Stimulated activated CD4-positive, alpha-beta T cell treated with anti-CD3 and anti-CD28 coated beads, Interleukin-1b, Interleukin-23, amount 100 ng/mL, for 24 hours (primary cell): ENCODE data around the gene PTPRT.

Experiments
- DNase-seq, 4 experiments: peaks; one replicate each; pipeline ENCODE4 v3.0.0-alpha.2; 2020; ENCODE audit warnings: low read depth in 4 of 4, low spot score in 1 of 4

PTPRT gene

DNA sequence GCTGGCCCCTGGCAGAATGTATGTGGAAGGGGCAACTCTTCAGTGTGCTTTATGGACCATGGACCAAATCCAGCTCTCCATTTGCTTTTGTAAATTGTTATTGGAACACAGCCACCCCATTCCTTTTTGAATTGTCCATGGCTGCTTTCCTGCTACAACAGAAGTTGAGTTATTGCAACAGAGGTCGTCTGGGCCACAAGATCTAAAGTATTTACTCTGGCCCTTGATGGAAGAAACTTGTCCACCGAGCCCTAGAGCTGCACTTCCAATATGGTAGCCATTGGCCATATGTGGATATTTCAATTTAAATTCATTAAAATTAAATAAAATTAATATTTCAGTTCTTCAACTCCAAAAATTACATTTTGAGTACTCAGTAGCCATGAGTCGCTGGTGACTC is 543.5 kb downstream of the PTPRT start:
- no peak for DNase-seq

DNA sequence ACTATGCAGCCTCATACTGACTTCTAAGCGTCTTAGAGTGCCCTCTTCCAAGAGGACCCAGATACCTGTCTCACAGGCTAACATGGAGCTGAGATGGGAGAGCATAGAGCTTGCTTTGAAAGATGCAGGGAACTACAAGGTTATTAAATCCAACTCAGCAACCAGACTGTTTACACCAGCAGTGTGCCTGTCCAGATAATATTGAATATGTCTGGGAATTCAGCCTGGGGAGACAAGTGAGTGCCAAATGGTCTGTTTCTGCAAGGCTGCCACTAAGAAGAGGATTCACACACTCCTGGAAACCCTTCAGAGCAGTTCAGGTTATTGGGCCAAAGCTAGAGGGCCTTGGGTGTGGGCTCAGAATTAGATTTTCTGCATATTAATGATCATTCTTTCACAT is 547.8 kb downstream of the PTPRT start:
- no peak for DNase-seq

DNA sequence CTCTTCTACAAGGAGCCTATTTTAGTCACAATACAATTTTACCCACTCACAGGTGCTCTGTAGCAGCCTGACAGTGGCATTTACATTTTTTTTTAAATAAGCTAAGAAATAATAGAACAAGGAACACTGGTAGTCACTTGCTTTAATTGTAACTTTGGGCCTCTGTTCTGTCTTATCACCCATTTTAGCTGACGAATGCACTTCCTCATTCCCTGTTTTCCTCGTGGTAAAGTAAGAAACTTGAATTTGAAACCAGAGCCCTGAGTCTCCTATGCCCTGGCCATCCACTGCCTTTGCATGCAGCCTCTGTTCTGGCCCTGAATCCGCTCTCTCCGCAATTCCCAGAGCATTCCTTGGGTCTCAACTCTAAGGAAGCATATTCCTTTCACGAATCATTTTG is 550.6 kb downstream of the PTPRT start:
- no peak for DNase-seq

DNA sequence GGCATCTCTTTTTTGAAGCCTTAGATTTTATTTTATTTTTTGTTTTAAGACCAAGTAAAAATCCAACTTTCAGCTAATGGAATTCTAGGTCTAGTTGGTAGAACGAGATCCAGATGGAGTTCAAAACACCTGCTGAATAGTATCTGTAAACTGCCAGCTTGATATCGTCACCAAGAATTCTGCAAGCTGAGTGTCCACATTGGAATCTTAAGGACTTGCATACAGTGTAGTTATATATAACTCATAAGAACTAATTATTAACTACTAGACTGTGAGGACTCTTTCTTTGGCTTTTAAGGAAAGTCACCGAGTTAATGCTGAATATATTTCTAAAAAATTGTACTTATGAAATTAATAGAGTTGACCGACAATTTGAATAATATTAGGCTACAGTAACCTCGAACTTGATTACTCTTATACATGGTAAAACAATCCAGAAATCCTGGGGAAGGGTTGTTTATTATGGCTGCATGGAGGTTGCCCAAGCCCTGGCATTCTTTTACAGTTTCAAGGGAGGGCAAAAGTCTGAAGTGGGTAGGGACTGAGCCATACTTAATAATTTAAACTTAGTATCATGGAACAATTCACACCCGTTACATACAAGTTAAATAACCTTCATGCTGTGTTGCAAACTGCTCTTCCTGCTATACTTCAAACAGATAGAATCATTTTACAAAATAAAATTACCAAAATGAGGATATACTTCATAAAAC is 553.9 kb downstream of the PTPRT start:
- DNase-seq = no peak

DNA sequence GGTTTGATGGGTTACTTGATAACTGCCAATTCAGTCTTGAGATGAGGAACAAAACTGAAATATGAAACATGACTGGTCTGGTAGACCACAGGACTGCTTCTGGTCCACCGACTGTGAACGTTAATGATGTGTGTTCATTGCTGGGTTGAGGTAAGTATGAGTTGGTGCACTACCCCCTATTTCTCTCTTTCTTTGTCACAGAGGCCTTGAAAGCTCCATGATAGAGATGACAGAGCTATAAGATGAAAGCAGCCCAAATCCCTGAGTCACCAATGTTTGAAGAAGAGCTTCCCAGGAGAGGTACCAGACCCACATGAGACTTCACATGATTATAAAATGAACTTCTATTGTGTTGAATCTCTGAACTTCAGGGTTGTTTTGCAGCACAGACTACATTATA is 555.5 kb downstream of the PTPRT start:
- DNase-seq = no peak

DNA sequence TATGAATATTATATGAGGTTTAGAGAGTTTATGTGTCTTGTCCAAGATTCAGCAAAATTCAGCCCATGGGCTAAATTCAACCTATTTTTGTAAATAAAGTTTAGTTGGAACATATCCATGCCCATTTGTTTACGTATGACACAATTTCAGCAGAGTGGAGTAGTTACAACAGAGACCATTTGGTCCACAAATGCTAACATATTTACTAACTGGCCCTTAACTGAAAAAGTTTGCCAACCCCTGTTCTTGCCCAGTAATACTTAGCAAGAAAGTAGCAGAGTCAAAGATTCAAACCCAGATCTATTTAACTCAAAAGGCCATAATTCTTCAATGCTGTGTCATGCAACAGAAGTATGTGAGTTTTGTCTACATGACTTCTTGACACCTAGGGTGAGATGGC is 561.0 kb downstream of the PTPRT start:
- no peak for DNase-seq

DNA sequence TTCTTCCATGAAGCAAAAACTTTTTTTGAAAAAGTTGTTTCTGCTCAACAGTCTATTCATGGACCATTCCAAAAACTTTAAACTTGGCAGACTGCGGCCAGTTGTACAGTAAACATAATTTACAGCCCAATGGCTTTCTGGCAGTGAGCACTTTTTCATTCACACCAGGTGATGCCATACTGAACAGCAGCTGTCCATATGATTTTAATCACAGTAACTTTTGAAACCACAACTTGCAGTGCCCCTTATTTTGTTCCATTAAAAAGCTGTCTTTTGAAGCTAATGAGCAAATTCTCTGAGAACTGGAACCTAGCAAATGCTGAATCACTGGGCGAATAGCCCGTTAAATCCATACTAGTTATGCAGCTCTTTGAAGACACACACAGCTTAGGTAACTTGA is 576.6 kb downstream of the PTPRT start:
- no peak for DNase-seq

DNA sequence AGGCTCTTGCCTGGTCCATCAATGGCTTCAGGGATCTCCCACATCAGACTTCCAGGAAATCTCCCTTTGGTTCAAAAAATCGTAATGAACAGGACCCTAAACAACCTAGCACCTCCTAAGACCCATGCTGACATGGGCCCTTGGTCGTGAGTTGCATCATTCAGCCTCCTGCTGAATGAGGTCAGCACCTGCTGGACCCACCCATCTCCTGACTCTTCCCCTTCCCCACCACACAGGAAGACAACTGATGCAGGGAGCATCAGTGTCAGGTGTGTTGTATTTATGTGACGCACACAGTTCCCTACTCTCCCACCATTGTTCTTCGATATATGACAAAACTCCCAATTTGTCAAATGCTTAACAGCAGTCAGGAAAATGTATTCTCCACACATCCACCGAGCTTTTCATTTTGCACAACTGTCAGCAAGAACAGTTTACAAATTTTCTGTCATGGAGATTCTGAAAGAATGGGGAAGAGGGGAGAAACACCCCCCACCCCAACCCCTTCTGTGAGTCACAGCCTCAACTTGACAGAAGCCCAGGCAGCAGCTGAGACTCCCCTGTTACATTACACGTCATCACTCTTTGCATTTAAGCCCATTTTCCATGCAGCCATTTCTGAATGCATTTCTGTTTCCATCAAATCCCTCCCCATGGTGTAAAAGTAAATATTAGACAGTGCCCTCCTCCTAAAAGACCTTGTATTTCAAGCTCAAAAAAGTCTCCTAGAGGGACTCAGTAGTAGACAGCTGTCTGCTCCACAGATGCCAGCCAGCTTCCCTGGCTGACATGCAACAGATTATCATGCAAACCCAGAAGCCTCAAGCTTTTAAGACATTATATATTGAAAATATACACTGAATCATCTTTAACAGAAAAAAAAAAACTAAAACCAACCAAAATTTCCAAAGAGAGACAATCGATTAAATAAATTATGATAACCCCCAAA is 577.5 kb downstream of the PTPRT start:
- no peak for DNase-seq

DNA sequence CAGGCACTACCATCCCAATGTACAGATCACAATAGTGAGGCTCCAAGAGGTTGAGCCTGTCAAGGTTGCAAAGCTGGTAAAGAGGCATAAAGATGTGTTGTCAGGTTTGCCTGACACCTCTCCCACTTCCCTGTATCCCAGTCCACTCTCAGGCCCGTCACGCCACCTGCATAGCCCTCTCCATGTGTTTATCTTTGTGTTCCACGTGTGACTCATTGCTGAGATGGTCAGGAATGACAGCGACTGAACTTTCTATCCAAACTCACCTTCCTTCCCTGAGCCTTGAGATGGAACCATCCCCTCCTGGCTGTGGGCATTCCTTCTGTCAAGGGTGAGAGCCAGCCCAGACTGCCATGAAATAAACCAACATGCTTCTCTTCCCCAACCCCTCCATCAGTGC is 578.3 kb downstream of the PTPRT start:
- no peak for DNase-seq

DNA sequence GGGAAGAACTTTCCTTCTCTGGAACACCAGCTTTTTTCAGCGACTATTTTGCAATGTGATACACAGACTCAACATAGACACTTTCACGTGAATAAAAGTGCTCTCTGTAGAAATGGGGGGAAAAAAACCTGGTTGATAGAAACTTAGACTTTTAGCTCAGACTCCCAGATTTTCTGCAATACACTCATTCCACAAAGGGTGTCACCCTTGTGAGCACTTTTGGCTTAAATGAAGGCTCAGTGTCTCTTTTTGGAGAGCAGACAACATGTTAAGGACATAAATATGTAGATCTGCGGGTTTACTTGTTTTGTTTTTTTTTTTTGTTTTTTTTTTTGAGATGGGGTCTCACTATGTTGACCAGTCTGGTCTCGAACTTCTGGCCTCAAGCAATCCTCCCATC is 579.6 kb downstream of the PTPRT start:
- no peak for DNase-seq

- DNase-seq = no peak
Observed at GRCh38 chr20:42609618-42610017, 580.1 kb downstream of the PTPRT start.

DNA sequence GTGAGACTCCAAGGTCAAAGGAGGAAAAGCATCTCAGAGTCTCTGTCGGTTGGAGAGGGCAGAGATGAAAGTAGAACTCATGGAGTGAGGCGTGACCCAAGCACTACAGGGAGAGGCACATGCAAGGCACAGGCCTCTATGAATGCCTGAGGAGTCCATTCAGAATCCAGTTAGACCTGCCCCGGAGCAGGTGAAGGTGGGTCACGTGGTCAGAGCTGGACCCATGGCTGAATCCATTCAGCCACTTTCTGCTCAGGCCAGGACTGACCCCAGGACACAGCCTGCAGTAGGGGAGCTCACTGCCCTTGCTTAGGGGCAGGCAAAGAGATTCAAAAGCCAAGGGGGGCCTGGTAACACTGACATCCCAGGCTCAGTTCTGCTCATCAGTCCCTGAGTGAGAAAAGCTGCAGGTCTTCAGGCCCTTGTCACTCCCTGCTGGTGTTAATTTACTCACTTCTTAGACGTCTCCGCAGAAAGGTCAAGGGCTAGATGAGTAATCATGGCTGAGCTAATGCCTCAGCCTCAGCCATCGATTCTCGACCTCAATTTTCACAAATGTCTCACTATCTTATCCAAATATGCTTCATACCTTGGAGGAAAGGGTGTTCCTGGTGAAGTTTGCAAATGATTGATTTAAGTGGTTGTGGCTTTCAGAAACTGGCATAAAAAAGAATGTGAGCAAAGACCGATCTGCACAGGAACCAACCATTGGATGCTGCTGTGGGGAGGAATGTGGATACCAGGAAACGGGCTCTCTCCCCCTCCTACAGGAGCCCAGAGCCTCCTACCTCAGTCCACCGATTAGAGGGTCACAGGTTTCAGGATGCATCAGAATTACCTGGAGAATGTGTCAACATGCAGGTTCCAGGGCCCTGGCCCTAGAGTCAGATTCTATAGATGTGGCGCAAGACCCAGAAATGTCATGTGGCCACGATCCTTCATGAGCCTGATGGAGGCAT is 584.4 kb downstream of the PTPRT start:
- no peak for DNase-seq

DNA sequence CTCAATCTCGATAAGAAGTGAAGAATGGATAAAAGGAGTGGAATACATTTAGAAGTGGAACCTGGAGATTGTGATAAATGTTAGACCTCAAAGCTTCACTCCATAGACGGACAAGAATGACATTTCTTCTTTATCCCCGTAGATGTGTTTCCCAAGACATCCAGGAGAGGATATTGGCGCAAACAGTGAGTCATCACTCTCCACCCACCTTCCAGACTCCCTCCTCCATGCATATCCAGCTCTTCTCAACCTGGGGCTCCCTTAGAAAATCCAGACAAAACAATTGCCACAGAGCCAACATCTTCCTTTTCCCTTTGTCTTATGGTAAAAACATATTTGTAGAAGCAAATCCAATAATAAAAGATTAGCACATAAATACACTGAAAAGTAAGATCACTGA is 586.1 kb downstream of the PTPRT start:
- DNase-seq = no peak

GRCh38 chr20:42598581-42598980 is 591.1 kb downstream of the PTPRT start:
- no peak for DNase-seq

GRCh38 chr20:42595625-42596024 is 594.1 kb downstream of the PTPRT start:
- no peak for DNase-seq

- no peak for DNase-seq
Observed at GRCh38 chr20:42594659-42595058, 595.0 kb downstream of the PTPRT start.

DNA sequence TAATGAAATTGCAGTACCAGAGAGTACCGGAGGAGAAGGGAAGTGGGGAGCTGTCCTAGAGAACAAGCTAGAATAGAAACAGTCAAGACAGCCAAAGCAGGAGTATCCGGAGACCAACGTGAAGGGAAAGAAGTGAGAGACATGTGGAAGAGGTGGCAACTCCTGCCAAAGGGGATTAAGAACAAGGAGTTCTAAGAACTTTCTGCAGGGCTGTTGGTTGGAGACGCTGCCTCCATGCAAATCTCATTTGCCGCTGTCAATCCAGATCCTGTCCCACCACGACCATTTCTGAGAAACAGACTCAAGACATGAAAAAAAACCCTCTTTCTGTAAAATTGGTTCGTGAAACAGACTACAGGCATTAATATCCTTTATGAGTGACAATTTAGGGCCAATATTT is 595.7 kb downstream of the PTPRT start:
- DNase-seq = no peak

- DNase-seq = no peak
Observed at GRCh38 chr20:42589976-42590639, 599.6 kb downstream of the PTPRT start.

GRCh38 chr20:42588847-42589246 is 600.9 kb downstream of the PTPRT start:
- DNase-seq = no peak

DNA sequence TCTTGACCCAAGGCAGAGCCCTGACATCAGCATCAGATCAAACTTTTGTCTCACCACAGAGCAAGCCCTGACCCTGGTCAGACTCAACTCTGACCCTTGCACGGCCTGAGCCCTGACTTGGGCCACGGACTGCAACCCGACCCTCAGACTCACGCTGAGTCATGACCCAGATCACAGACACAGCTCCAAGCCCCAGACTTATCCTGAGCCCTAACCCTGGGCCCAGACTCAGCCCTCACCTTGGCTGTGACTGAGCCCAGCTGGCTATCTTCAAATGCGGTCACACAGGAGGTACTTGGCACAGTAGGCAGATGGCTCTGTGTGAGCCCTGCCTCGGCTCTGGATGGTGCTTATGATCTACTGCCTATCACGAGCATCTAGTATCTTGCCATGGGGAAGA is 602.3 kb downstream of the PTPRT start:
- no peak for DNase-seq

DNA sequence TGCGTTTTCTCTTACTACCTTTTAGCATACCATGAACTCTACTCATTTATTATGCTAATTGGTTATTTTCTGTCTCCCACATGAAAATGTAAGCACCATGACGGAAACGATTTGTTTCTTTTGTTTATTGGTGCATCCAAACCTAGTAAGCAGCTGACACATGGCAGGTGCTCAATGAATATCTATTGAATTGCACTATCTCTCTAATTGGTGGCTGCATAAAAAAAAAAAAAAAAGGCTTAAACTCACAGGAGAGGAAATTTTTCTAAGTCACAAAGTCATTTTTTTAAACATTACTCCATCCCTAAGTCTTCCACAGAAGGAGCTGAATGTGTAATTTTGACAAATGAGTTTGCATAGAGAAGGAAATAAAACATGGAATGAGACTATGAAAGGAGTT is 608.4 kb downstream of the PTPRT start:
- no peak for DNase-seq
